HG03060 (cell line): ENCODE results near the gene STYXL1.
"Not testable (repeated sequence)": the region's sequence is repeated elsewhere in the genome, so short reads cannot be mapped to it uniquely, and the experiment has no call there.

Source experiments
- ATAC-seq: cut with Tn5 transposase; IDR thresholded peaks from one replicate; pipeline ENCODE4 v1.9.1; 2021; ENCODE audit warnings: low read depth, moderate number of reproducible peaks; ENCODE audit not compliant: unreplicated experiment

STYXL1 gene

DNA sequence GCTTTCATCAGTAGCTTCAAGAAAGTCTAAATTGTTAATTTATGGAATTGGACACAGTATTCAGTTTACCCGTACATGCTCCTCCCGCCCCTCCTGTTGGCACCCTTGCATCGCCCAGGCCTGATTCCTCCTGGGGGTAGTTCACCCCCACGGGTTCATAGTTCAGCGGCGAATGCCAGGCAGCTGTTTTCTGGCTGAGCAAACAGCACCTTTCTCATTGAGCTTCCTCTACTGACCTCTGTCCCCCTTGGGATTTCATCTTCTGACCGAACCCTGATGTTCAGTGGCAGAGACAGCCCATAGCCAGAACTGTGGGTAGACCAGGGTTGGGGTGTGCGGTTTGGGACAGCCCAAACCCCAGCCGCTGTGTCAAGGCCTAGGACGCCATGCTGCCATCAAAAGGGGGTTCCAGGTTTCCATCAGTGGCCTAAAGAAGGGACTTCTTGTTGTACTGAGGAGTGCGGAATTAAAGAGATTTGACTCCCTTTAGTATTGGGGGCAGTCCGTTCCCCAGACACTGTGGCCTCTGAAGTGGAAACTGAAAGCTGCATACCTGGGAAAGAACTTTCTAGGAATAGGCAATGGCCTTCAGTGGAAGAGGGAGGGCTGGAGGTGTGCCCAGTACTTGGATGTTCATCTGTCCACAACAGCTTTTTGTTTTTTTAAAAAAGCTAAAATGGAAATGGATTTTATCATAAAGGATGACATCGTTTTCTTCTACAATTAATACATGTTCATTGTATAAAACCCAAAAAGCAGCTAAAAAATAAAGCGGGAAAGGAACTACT is 19.1 kb upstream of the STYXL1 start:
- no peak for ATAC-seq

DNA sequence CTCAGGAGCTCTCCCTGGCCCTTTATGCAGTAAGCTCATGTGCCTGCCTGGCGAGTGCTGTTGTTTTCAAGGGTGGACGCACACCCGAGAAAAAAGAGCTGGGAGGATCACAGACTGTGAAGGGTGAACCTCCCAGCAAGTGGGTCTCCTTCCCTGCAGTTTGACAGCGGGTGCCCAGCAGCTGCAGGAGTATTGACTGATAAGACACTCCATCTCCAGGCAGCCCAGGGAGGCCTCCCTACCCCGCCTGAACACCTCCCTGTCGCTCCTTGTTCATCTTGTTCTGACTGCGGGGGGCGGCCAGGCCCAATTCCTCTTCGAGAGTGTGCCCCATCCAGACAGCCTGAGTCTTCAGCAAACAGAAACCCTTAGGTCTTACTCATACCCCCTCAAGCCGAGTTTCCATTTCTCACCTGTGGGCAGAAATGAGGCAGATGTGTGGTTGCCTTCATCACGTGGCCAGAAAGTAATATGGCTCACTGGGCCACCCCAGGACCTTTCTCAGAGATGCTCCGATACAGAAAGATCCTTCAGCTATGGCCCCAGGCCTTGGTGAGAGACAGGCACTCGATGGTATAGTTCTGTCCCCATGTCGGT is 17.3 kb upstream of the STYXL1 start:
- no peak for ATAC-seq

DNA sequence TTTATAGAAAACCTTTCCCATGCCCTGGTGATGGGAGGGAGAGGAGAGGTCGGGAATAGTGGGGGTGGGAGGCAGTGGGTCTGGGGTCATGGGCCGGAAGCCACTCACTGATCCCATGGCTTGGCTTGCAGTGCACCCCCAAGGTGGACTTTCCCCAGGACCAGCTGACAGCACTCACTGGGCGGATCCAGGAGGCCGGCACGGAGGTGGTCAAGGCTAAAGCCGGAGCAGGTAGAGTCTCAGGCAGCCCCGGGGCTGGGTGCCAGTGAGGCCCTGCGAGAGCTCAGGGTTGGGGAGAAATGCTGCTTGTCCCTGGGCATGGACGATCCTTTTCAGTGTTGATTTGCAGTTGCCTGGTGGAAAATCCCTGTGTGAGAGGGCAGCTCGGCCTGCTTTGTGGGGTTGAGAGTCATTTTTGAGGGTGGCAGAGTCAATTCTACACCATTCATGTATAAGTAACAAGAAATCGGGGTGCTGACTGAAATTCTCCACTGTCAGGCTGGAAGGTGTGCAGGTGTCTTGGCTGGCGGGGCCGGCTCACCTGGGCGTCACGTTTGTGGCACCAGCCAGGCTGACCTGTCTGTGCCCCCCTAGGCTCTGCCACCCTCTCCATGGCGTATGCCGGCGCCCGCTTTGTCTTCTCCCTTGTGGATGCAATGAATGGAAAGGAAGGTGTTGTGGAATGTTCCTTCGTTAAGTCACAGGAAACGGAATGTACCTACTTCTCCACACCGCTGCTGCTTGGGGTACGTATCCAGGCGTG is 16.6 kb upstream of the STYXL1 start:
- ATAC-seq = no peak

DNA sequence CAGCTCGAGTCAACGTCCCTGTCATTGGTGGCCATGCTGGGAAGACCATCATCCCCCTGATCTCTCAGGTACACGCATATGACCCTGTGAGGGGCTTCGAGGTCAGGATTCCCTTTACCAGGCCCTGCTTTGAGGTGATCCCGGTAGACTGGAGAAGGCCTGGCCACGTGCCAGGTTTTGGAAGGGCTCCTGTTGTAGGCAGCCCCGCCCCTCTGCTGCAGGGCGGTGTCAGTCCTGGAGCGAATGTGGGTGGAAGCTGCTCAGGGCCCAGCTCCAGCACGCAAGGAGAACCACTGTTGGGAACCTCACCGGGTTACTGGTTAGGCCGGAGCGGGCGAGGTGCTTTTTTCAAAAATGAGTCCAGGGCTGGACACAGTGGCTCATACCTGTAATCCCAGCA is 15.7 kb upstream of the STYXL1 start:
- ATAC-seq = no peak

DNA sequence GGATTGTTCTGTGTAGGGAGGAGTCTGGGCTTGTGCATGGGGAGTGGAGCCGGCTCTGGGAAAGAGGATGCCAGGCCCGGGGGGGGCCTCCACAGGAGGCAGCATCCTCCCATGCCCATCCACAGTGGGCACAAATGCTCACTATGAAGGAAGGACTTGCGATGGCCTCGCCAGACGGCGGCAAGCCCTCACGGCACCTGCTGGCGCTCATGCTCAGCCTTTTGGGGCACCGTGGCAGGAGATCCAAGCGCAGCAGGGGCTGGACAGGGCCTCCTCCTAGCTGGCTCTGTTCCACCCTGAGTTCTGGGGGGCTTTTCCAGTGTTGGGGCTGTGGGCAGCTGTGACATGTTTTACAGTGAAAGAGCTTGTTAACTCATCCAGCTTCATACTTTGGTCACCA is 15.3 kb upstream of the STYXL1 start:
- no peak for ATAC-seq

DNA sequence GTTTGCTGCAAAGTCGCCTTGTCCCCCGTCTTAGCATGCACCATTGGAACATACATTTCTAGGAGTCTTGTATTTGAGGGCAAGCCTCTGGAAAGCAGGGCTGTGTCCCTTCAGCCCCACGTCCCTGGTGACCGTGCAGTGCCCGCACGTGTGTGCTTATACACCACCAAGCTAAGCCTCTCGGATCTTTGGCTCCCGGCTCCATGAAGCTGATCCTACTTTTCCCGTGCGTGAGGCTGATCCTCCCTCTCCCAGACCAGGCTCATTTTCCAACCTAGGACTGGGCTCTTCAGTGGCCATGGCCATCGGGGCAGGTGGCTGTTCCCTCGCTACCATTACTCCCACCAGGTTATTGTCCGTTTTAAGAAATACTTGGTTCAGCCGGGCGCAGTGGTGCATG is 14.5 kb upstream of the STYXL1 start:
- ATAC-seq = no peak

DNA sequence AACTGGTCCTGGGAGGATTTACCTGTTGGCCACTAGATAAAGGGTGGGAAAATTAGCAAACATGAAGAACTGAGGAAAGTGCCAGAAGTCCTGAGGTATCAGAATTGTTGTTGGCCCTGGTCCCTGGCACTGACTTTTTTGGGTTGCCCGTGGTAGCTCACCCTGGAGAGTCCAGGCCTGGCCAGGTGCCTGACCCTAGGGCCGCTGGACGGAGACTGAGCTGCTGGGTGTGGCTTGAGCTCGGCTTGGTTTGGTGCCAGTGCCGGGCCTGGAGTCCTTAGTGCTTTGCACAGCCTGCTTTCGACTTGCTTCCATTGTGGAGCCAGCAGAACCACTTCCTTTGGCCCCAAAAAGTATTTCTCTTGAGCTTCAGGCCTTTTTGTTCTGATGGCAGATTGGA is 13.0 kb upstream of the STYXL1 start:
- ATAC-seq = no peak

DNA sequence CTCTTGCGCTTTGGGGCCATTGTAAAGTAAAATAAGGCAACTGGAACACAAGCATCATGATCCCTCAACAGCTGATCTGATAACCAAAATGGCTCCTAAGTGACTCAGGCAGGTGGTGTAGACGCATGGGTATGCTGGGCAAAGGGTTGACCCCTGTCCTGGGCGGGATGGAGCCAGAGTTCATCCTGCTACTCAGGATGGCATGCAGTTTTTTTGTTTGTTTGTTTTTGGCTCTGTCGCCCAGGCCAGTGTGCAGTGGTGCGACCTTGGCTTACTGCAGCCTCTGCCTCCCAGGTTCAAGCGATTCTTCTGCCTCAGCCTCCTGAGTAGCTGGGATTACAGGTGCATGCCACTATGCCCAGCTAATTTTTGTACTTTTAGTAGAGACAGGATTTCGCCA is 10.9 kb upstream of the STYXL1 start:
- not testable (repeated sequence) for ATAC-seq

DNA sequence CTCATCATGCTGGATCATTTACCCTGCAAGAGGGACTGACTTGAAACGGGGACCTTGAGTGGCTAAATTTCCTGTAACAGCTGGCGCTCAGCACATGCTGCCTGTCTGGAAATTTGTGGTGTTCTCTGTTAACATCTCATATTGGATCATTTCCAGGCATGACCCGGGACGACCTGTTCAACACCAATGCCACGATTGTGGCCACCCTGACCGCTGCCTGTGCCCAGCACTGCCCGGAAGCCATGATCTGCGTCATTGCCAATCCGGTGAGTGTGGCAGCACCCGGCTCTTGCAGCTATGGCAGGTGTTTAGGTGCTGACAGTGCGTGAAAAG is 10.0 kb upstream of the STYXL1 start:
- ATAC-seq = no peak

DNA sequence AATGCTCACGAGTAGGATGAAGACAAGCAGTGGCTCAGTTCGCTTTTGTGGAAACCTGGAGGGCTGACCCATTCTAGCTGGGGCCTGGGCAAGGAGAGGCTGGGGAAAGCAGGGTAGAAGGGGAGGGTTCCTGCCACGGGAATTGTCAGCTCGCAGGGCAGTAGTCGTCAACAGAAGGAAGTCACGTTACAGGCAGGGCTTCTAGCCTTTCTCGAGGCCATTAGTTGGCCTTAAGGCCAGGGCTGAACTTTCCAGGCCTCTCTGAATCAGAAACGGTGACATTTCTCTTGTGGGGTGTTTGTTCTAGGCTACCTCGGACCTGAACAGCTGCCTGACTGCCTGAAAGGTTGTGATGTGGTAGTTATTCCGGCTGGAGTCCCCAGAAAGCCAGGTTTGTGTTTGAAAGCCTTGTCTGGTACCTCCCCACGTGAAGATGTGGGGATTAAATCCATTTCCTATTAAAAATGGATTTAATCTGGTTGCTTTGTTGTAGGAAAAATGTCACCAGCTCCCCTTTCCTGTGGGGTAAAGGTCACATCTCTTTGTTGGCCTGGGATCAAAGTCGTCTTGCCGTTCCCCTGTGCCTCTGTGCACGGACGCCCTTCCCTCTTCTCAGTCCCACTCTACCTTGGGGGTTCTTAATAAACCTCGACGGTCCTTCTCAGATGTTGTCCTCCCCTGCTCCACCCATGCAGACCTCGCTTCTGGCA is 9.5 kb upstream of the STYXL1 start:
- ATAC-seq = no peak

DNA sequence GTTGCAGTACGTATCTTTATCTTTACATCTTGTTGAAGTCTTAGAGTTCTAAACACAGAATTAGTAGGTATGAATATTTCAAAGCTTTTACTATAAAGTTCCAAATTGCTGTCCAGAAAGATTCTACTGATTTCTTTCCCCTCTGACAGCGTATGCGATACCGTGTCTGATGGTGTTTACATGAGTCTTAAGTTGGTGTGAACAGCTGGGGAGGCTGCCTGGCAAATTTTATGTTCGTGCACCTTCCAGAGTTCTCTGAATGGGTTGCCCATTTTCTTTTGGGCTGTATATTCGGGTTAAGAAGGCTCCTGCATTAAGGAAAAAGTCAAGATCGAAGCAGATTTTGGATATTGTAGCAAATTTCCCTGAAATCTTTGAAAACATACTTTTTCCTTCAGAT is 8.4 kb upstream of the STYXL1 start:
- ATAC-seq = no peak

DNA sequence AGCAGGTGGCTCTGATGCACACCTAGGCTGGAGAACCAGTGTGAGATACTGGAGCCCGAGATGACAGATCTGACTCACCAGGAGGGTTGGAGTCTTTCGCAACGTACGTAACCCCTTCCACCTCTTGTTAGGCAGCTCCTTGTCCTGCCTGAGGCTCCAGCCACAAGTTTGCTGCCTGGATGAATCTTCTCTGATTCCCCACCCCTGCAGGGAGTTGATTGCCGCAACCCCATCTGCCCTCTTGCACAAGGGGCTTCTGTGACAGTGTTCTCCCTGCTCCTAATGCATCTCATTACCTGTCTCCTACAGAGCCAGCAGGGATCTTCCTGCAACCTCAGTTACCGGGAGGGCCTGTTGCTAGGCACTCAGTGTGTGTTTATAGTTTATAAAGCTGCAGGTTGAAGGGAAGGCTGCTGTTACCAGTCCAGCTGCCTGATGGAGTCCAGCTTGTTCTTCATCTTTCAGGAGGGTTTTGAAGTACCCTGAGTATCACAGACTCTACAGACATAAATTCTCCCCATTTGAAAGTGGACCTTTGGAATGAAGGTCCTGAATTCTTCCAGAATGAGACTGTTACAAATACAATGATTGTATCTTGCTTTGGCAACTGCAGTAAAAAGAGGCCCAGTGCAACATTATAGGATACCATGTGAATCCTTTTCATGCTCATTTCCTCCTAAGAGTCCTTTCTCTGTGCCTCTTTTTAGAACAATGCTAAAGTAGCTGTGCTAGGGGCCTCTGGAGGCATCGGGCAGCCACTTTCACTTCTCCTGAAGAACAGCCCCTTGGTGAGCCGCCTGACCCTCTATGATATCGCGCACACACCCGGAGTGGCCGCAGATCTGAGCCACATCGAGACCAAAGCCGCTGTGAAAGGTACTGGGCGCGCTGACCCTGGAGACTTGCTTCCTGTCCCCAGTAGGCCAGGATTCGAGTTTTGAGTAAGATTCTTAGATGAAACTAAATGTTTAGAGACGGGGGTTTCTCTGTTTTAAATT is 6.6 kb upstream of the STYXL1 start:
- ATAC-seq = no peak

DNA sequence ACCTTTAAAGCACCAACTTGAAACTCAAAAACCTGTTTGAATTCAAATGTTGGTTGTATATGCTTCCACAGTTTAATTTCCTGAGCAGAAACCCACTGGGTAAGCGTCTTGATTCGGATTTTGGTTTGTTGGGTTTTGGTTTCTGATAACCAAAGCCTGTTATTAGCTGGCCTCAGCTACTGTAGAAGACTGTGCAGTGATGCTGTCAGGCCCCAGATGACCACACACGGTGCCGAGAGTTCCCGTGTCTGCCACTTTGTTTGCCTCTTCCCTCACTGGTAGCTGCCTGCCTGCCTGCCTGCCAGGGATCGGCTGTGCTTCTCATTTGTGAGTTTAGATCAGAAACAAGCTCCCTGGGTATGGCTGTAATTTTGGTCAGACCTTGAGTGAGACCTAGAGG is 5.7 kb upstream of the STYXL1 start:
- ATAC-seq = no peak

DNA sequence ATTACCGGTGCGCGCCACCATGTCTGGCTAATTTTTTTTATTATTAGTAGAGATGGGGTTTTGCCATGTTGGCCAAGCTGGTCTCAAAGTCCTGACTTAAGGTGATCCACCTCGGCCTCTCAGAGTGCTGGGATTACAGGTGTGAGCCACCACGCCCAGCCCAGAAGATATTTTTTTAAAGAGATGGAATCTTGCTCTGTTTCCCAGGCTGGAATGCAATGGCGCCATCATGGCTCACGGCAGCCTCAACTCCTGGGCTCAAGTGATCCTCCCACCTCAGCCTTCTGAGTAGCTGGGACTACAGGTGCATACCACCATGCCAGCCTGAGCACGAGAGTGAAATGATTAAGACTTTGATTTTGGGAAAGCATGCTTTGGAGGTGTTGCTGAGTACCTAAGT is 4.9 kb upstream of the STYXL1 start:
- ATAC-seq = not testable (repeated sequence)

DNA sequence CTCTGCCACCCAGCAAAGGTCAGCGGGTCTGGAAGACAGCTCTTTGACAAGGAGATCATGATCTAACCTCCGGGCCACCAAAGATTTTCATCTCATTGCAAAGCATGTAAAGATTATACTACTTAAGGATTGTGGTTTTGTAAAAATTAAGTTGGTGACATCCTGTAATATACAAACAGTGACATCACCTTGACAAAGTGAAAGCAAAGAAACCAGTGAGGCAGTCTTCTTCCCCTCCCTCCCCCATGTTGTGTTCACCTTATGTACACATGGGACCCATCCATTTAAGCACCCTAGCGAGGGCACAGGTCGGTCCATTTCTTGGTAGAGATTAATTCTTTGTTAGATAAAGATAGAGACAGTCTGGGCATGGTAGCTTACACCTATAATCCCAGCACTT is 4.0 kb upstream of the STYXL1 start:
- ATAC-seq = no peak

DNA sequence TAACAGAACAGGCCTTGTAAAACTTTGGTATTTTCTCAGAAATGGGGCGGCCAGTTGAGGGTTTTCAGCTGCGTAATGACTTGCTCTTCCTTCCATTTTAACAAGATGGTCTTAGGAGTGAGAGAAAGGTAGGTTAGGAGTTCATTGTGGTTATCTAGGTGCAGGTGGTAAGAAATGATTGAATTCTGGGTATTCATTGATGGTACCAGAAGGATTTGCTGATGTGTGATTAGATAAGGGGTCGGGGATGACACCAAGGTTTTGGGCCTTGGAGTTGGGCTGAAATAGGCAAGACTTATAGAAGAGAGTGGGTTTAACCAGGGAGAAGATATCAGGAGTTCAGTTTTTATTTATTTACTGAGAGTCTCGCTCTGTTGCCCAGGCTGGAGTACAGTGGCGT is 2.7 kb upstream of the STYXL1 start:
- ATAC-seq = no peak

DNA sequence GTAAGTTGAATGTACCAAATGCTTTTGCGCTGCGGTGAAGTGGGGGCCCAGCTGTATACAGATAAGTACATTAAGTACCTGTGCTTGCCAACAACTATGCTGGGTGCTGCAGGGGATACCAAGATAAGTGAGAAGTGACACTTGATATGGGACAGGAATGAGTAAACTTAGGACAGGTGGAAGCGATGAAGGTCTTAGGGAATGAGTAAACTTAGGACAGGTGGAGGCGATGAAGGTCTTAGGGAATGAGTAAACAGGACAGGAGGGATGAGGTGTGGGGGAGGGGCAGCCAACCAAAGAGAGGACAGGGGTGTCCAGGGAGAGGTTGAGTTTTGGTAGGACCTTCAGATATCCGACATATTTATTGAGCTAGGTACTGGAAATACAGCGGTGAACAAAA is 1.5 kb upstream of the STYXL1 start:
- ATAC-seq = no peak

DNA sequence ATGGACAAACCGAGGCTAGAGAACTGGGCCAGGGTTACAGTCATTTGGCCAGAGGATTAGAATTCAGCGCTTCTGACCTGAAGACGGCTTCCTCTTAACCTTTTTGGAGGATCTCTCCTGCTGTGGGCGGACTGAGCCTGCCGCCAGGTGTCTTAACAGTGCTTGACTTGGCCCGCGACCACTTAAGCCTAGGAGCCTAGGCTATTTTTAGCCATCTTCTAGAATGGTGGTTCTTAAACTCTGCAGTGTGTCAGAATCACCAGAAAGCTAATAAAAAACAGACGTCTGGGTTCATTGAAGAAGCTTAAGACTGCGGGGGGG is 828 bp upstream of the STYXL1 start:
- ATAC-seq = no peak

DNA sequence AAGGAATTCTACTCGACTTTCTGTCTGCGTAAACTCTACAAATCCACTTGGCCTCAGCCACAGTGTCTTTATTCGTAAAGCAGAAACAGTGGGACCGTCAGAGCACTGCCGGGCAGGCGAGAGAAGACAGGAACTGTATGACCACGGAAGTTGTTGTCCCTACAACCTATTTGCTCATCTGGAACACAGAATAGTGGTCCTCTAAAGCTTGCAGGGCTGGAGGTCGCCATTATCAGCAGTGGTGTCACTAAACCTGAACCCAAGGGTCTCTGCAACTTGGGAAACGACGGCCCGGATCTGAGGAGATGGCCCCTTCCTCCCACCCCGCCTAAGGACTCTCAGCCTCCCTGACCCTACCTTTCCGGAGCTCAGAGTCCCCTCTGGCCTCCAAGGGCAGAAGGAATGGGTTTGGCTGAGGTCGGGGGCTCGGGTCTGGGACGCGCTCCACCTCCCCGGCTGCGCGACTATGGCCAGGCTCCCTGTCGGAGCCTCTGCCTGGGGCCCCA is 442 bp downstream of the STYXL1 start:
- no peak for ATAC-seq

DNA sequence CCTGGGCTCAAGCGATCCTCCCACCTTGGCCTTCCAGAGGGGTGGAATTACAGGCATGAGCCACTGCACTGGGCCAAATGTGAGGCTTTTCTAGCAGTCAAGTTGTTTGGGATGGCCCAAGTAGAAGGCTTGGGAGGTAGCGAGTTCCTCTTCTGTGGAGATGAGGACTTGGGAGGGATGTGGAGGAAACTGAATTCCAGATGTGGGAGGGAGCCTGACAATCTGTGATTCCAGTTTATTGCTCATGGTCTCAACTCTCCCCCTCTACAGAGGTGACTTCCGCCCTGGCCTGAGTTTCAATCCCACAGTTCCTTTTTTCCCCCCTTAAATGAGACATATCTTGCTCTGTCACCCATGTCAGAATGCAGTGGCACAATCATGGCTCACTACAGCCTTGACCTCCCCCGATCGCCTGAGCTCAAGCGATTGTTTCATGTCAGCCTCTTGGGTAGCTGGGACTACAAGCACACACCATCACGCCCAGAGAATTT is 3.4 kb downstream of the STYXL1 start:
- no peak for ATAC-seq
